GM08714 (cell line): Measurements from ENCODE around the gene CETN2.
A peak's percentile ranks its signal among the peaks of the same experiment; 100 is the strongest.
"Not testable (repeated sequence)": the region's sequence is repeated elsewhere in the genome, so short reads cannot be mapped to it uniquely, and the experiment has no call there.

Experiments used
- H3K4me3 ChIP-seq: fragments of 200-500 bp; sonication (Bioruptor generic); 2 replicates; pipeline ENCODE4 v1.5.1; 2014; ENCODE audit warnings: mild to moderate bottlenecking, low read length, inconsistent platforms
- ZNF274 ChIP-seq: IDR thresholded peaks from 2 replicates; pipeline ENCODE4 v1.6.1; 2012; ENCODE audit warnings: mild to moderate bottlenecking, low read depth, low read length

The CETN2 gene

DNA sequence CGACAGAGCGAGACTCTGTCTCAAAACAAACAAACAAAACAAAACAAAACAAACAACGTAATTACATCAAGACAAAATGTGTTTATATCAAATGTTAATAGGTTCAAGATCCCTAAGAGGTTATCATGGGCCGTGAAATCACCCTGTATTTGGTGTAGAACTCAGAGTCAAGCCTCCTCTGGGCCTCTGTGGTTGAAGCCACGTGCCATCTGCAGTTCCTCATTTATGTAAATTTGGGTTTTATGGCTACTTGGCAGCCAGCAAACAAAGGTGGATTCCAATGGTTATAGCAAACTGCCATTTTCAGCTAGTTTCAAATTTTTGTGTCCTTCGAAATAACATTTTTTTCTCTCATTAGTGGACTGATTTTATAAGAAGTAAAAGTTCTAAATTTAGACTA is 16.7 kb upstream of the CETN2 start:
- TF ChIP-seq ZNF274: no peak
- H3K4me3 ChIP-seq: no peak overlapping the region

DNA sequence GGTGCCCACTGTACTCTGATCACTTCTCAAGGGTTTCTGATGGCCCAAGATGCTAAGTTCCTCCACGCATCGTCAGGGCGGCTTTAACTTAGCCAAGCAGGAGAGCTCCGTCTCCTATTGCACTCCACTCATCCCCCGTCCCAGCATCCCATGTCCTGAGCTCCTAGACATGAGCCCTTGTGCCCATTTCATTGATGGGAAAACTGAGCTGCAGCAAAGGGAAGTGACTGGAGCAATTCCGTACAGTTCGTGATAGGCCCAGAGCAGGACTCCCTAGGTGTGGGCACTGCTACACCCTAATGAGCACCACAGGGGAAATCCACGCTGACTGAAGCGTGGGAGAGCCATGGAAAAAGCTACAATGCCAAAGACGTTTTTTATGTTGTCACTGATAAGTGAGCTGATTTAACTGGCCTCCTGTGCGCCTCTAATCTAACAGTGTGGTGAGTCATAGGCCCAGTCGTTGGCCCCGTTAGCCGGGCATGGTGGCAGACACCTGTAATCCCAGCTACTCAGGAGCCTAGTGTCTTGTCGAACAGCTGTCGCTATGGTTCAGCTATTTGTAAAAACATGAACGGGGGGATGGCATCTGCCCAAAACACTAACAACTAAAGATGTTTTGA is 15.2 kb upstream of the CETN2 start:
- no peak for TF ChIP-seq ZNF274
- H3K4me3 ChIP-seq: no peak overlapping the region

DNA sequence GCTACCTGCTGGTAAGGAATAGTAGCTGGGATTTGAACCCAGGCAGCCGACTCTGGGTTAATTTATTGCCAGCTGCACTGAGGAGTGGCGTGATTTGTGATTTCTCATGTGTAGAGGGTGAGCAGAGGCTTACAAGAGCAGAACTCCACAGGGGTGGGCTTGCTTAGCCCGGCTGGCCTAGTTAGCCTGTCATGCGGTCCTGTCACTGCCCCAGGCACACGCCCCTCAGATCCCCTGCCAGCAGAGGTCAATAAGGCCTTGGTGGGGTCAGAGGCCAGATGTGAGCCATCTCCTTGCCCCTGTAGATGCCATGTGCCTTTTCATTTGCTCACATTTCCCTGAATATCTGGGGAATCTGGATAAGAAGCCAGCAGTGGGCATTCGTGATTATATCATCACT is 13.7 kb upstream of the CETN2 start:
- no peak overlapping the region for H3K4me3 ChIP-seq
- TF ChIP-seq ZNF274: no peak

DNA sequence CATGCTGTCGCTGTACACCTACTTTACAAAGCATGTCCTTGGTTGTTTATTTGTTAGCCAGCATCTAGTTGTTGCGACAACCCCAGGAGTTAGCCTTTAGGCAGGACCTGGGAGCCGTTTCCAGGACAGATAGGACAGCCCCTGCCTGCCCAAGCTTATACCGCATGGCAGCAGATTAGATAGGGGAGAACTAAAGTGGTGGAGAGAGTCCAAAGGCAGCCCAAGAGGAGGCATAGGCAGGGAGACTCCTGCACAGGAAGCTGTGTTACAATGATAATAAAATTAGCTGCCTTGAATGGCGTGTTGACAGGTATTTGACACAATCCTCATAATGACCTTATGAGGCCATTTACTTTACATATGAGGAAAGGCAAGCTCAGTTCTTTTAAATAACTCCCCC is 13.3 kb upstream of the CETN2 start:
- H3K4me3 ChIP-seq: no peak overlapping the region
- no peak for TF ChIP-seq ZNF274

DNA sequence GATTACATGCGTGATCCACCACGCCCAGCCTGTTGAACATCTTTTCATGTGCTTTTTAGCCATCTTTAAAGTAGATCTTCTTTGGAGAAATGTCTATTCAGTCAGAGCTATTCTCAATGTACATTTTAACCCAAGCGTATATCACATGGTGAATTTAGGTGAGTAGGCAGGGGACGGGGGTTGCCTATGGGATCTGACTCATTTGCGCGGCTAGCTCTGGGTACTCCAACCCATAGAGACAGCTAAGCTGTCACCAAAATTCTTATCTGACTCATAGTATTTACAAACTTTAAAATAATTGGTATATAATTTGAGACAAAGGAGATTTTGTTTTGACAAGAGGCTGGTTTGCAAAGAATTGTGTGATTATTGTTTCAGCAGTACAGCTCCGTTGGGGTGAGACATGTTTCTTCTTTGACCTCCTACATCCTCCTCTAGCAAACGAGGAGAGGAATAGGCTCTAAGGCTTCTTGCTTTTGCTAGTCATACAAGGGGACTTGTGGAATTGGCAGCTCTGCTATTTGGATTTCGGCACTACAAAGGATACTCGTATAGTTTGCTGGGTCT is 12.3 kb upstream of the CETN2 start:
- no peak overlapping the region for H3K4me3 ChIP-seq
- no peak for TF ChIP-seq ZNF274

DNA sequence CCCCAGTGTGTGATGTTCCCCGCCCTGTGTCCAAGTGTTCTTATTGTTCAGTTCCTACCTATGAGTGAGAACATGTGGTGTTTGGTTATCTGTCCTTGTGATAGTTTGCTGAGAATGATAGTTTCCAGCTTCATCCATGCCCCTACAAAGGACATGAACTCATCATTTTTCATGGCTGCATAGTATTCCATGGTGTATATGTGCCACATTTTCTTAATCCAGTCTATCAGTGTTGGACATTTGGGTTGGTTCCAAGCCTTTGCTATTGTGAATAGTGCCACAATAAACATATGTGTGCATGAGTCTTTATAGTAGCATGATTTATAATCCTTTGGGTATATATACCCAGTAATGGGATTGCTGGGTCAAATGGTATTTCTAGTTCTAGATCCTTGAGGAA is 4.9 kb upstream of the CETN2 start:
- H3K4me3 ChIP-seq: not testable (repeated sequence)

DNA sequence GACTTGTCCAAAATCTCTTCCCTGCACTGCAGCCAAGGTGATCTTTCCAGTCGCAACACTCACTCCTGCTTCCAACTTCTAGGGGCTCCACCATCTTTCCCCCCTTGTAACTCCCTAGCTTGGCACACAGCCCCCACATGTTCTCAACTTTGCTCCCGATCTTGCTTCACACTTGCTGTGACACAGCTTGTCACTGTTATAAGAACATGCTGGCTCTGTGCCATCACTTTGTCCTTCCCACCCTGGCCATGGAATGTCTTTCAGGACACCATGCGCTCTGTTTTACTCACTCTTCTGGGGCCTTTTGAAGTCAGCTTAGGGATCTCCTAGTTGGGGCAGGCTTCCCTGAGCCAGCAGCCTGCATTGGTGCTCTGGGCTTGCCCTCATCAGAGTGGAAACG is 2.8 kb upstream of the CETN2 start:
- no peak for TF ChIP-seq ZNF274
- no peak overlapping the region for H3K4me3 ChIP-seq

DNA sequence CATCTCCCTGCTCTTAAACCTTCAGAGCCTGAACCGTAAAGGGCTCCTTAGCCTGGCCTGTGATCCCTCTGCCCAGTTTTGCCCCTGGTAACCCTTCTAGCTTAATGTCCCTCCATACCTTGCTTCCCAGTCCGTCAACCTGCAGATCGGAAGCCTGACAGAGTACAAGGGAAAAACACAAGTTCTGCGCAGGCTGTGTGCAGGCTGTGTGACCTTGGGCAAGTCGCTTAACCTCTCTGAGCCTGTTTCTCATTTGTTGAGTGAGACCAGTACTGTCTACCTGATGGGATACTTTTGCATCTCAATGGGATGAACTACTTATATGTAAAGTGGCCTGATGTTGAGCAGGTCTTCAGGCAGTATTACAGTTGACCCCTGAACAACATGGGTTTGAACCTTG is 2.0 kb upstream of the CETN2 start:
- no peak overlapping the region for H3K4me3 ChIP-seq
- TF ChIP-seq ZNF274: no peak

DNA sequence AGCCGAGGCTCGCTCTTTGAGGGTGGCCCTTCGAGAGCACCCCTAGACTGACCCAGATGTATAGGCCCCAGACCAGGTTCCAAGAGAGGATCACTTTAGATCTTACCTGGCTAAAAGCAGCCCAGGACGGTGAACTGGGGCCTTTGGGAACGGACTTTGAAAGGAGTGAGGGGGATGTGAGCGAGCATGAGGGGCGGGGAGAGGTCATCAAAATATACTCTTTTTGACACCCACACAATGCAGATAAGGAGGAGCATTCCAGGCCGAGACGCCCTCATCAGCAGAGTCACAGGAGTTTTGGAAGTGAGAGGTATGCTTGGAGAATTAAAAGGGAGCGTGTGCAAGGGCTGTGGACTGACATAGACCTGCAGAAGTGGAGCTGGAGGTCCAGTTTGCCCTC is 834 bp upstream of the CETN2 start:
- TF ChIP-seq ZNF274: no peak
- peak overlapping the region; percentile 80 for H3K4me3 ChIP-seq

DNA sequence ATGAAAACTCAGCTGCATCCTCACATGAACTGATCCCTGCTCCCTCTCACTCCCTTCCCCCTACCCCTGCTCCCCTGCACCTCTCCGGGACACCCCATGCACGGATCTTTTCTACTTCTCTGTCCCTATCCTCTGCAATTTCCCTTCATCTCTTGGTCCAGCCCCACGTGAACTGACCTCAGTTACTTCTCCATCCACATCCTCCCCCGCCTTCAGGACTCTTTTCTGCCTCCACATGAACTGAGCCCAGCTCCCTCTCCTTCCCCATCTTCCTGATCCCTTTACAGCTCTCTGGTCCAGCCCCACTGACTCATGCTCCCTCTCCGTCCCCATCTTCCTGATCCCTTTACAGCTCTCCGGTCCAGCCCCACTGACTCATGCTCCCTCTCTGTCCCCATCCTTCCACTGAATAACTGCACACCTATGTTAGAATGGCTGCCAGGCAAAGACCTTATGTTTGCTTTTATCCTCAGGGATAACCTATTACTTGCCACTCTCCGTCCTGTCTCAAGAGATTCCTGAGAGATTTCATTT is 5.6 kb downstream of the CETN2 start:
- no peak for TF ChIP-seq ZNF274
- no peak overlapping the region for H3K4me3 ChIP-seq

DNA sequence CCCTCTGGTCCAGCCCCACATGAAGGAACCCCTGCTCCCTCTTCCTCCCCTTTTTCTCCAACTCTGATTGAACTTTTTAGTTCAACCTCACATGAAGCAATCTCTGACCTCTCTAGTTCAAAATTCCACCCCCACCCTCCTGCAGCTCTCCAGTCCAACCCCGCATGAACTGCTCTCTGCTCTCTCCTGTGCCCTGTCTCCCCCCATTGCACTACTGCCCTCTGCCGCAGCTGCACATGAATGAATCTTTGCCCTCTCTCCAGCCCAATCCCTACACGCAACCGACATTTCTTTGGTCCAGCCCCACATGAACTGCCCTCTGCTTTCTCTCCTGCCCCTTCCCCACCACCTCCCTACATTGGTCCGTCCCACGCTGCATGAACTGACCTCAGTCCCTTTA is 6.9 kb downstream of the CETN2 start:
- no peak overlapping the region for H3K4me3 ChIP-seq
- no peak for TF ChIP-seq ZNF274

DNA sequence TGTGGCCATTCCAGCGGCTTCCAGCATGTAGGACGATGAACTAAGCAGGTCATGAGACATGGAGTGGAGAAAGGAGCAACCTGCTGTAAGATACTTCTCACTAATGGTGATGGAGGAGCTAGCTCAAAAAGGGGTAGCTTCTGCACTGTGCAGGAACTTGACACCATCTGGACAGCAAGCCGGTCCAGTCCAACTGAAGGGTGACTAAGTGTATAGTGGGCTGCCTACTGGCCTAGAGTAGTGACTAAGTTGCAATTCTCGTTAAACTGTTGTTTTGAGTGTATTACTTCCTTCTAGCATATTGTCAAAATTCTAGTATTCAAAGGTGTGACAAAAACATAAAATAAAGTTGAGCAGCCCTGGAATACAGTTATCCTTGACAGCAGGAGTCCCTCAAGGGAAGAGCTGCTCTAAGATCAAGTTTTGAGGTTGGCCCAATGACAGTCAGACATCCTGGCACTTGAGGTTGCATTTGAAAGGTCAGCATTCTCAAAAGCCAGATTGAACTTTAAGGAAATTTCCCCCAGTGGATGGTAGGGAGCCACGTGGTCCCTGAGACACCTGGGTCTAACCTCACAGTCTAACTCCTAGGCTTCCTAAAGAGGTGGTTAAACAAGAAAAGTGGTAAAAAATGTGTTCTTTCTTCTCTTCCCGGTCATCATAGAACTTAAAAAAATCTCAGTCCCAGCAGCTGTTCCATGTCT is 8.0 kb downstream of the CETN2 start:
- no peak for TF ChIP-seq ZNF274

DNA sequence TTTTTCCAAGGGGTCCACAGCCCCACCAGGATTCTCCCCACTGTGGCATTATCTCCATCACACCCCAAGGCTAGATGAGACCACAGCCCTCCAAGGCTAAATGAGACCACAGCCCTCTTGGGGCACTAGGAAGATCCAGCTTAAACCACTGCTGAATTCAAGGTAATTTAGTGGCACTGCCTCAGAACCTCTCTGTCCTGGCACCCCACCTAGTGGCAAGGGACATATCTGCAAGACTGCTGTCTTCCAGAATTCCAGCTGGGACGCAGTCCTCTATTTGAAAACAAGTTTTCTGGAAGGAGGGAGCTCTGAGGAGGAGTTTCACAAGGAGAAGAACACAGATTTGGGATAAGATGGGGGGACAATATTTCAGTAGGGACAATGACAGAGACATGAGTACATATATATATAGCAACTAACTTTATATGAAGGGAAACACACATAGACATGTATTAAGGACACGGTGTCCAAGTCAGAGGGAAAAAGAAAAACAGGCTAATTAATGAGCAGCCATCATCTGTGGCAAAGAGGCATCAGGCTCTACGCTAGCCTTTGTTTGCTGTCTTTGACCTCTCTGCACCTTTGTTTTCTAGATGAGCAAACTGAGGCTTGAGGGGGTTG is 9.3 kb downstream of the CETN2 start:
- TF ChIP-seq ZNF274: no peak
- H3K4me3 ChIP-seq: no peak overlapping the region

More for the DNA sequence above, 8.0 kb downstream of the CETN2 start:
- H3K4me3 ChIP-seq: no peak overlapping the region

DNA sequence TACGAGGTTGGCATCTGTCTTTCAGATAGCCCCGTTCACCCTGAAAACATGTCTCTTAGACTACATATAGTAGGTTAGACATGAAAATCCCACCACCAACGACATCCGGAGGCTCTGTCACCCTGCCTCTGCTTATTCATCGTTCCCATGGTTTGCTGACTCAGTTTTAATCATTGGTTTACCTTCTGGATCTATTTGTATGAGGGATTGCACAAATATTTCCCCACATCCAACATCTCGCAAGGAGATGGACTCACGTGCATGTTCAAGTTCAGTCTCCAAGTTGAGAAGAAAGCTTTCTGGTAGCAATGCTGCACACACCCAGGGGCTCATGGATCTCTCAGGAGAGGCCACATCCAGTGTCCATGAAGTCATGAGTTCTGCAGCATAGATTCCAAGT is 10.8 kb downstream of the CETN2 start:
- TF ChIP-seq ZNF274: no peak
- no peak overlapping the region for H3K4me3 ChIP-seq

DNA sequence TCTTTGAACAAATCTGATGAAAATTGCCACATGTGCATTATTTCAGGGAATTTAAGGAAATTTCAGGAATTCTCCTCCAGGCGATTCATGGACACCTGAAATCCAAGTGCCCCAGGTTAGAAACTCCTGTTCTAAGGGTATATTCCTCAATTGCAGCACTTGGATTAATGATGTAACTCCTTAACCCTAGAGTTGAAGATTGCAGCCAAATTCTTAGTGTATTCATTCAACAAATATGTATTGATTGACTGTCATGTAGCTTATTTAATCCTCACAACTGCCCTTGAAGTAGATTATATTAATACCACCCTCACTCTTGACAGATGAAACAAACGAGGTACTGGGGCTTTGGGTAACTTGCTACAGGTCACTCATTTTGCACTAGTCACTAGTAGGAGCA is 11.3 kb downstream of the CETN2 start:
- TF ChIP-seq ZNF274: no peak
- H3K4me3 ChIP-seq: no peak overlapping the region

DNA sequence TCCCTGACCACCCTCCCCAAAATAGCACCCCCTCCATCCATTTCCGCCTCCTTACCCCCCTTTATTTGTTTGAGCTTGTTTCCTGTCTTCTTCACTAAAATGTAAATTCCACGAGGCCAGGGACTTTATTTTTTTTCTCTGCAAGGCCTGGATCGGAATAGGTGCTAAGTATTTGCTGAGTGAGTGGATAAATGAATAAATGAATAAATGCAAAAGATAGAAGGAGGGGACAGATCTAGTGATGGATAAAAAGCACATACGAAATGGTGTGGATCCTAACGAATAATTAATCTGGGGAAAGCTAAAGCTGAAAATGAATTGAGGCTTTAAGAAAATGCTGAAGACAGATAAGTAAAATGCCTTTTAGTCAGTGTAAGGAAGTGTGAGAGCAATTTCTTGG is 12.2 kb downstream of the CETN2 start:
- H3K4me3 ChIP-seq: no peak overlapping the region
- TF ChIP-seq ZNF274: no peak
